Measurements from ENCODE around the gene NKD1. TPM values are rescaled to one million over a fixed set of nuclear protein-coding genes. Genes with fewer than 3 reads are reported as not detected.
"Not testable (repeated sequence)": the region's sequence is repeated elsewhere in the genome, so short reads cannot be mapped to it uniquely, and the experiment has no call there.

NKD1 gene
- total RNA-seq, 1 experiment from 2014 or later, result 0.11 TPM

- DNase-seq (ENCODE audit: low read depth), result no peak
Measured at GRCh38 chr16:50520451-50521245, 27.5 kb upstream of the NKD1 start.

- DNase-seq (ENCODE audit: low read depth), result no peak
Measured at GRCh38 chr16:50521246-50521900, 26.8 kb upstream of the NKD1 start.

- no peak for DNase-seq (ENCODE audit: low read depth)
Measured at GRCh38 chr16:50522324-50522723, 25.9 kb upstream of the NKD1 start.

- DNase-seq (ENCODE audit: low read depth), result no peak
Measured at GRCh38 chr16:50523710-50524109, 24.5 kb upstream of the NKD1 start.

GRCh38 chr16:50525262-50525661, 22.9 kb upstream of the NKD1 start:
- DNase-seq (ENCODE audit: low read depth), result no peak

GRCh38 chr16:50525716-50526115, 22.5 kb upstream of the NKD1 start:
- DNase-seq (ENCODE audit: low read depth), result no peak

GRCh38 chr16:50526249-50526648, 21.9 kb upstream of the NKD1 start:
- no peak for DNase-seq (ENCODE audit: low read depth)

- DNase-seq (ENCODE audit: low read depth), result no peak
Measured at GRCh38 chr16:50526796-50527195, 21.4 kb upstream of the NKD1 start.

GRCh38 chr16:50528820-50529219, 19.4 kb upstream of the NKD1 start:
- DNase-seq (ENCODE audit: low read depth), result no peak

- DNase-seq (ENCODE audit: low read depth), result no peak
Measured at GRCh38 chr16:50529334-50529733, 18.9 kb upstream of the NKD1 start.

- DNase-seq (ENCODE audit: low read depth), result no peak
Measured at GRCh38 chr16:50530277-50531236, 17.6 kb upstream of the NKD1 start.

- no peak for DNase-seq (ENCODE audit: low read depth)
Measured at GRCh38 chr16:50531359-50531758, 16.8 kb upstream of the NKD1 start.

GRCh38 chr16:50531901-50532300, 16.3 kb upstream of the NKD1 start:
- no peak for DNase-seq (ENCODE audit: low read depth)

GRCh38 chr16:50532576-50532975, 15.6 kb upstream of the NKD1 start:
- DNase-seq (ENCODE audit: low read depth), result no peak

GRCh38 chr16:50533317-50533716, 14.9 kb upstream of the NKD1 start:
- no peak for DNase-seq (ENCODE audit: low read depth)

GRCh38 chr16:50534091-50534490, 14.1 kb upstream of the NKD1 start:
- no peak for DNase-seq (ENCODE audit: low read depth)

GRCh38 chr16:50534556-50534955, 13.6 kb upstream of the NKD1 start:
- DNase-seq (ENCODE audit: low read depth), result no peak

- no peak for DNase-seq (ENCODE audit: low read depth)
Measured at GRCh38 chr16:50534958-50535357, 13.2 kb upstream of the NKD1 start.

- no peak for DNase-seq (ENCODE audit: low read depth)
Measured at GRCh38 chr16:50535506-50536257, 12.5 kb upstream of the NKD1 start.

- DNase-seq (ENCODE audit: low read depth), result not testable (repeated sequence)
Measured at GRCh38 chr16:50536258-50536645, 11.9 kb upstream of the NKD1 start.

GRCh38 chr16:50537533-50538290, 10.5 kb upstream of the NKD1 start:
- DNase-seq (ENCODE audit: low read depth), result no peak
